Stimulated activated CD8-positive, alpha-beta memory T cell treated with anti-CD3 and anti-CD28 coated beads, Interleukin-12 subunit alpha, Interleukin-12 subunit beta, amount 100 ng/mL, for 4 hours (primary cell): ENCODE measurements around the gene DNAJC24.
"Not testable (repeated sequence)": the region's sequence is repeated elsewhere in the genome, so short reads cannot be mapped to it uniquely, and the experiment has no call there.

Source experiments
- DNase-seq: peaks from one replicate; pipeline ENCODE4 v3.0.0-alpha.2; 2020; ENCODE audit warnings: low read depth

The DNAJC24 gene, protein sequence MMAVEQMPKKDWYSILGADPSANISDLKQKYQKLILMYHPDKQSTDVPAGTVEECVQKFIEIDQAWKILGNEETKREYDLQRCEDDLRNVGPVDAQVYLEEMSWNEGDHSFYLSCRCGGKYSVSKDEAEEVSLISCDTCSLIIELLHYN

DNA sequence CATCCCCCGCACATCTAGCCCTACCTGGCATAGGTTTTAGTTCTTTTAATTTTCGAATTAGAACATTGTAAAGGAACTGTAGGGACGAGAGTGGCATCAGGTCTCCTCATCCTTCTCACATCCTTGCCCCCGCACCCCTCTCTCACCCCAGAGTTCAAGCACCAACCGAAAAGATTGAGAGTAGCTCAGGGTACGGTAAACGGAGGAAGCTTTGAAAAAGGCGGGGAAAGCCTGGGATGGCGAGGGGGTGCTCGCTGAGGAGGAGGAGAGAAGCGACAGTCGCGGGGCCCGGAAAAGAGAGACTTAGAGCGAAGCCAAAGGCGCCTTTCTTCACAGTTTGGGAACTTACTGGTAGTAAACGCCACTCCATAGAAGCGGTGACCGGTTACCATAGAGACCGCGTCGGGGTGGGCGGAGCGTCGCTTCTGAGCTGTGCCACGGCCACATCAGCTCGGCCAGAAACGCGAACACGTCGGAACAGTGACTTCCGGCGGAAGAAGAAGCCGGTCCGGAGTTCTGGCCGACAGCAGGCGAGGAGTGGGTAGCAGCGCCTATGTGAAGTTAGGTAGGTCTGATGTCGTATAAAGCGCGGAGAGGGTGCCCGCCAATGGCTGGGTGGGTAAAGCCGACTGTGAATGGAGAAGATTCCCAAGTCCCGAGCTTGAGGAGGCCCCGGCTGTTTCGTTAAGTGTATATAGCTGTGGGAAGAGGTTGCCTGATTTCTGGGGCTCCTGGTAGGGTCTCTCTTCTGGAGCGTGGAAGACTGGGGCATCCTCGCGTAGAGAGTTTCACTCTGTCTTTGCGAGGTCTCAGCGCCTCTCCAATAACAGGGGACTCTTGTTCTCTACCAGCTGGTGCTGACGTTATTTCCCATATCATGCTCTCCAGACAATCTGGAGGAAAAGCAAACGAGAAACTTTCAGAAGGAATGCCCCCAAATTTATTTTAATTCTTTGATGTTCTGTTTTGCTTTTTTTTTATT, at the start of gene DNAJC24, which contains the start of gene DCDC1:
TSS of gene DNAJC24 (plus strand) at position 513 of the 982 bp plus-strand sequence. CDS start 889 bp downstream, outside the sequence.
TSS of gene DCDC1 (minus strand) at position 392 of the 982 bp plus-strand sequence. CDS start 41,459 bp downstream, outside the sequence.
- peak; percentile 83 for DNase-seq

DNA sequence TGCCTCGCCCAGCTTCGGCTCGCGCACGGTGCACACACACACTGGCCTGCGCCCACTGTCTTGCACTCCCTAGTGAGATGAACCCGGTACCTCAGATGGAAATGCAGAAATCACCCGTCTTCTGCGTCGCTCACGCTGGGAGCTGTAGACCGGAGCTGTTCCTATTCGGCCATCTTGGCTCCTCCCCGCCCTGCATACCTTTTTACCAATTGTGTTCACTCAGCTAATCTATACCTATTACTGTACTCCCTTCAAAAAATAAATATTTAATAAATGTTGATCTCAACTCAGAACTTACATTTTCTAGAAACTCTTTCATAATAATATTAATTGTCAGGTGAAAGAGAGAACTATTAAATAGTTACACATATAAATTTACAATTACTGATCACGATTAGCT, 48.2 kb upstream of the DNAJC24 start:
- not testable (repeated sequence) for DNase-seq

DNA sequence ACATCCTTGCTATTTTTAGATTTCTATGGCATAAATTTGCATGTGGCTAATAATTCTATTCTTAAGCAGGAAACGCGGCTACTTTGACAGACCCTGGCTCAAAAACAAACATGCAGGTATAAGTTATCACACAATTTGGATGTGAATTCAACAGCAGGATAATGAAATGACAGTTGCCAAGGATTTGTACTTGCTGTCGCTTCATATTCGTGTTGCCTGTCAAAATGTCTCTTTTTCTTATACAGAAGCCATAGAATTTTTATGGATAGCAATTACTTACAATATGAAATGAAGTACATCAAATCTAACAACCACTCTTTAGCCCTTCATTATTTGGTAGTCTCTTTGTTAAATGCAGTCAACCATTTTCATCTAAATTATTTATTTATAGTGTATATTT, 46.5 kb upstream of the DNAJC24 start:
- DNase-seq = no peak

DNA sequence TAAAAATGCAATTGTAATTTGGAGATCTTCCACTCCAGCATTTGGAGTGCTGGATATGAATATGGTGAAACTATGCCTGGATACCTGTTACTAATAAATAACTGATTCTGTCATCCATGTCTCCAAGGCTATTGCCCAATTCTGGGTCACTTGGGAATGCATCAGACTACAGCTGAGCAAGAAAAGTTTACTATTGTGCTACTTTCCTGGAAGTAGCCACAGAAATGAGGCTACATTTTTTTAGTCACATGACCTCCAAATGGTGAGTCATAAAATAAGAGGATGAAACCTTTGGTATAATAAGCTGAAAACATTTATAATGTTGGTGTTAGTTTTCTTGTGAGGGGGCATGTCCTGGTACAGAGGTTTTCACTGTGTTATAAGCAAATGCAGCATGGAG, 44.5 kb upstream of the DNAJC24 start:
- no peak for DNase-seq

DNA sequence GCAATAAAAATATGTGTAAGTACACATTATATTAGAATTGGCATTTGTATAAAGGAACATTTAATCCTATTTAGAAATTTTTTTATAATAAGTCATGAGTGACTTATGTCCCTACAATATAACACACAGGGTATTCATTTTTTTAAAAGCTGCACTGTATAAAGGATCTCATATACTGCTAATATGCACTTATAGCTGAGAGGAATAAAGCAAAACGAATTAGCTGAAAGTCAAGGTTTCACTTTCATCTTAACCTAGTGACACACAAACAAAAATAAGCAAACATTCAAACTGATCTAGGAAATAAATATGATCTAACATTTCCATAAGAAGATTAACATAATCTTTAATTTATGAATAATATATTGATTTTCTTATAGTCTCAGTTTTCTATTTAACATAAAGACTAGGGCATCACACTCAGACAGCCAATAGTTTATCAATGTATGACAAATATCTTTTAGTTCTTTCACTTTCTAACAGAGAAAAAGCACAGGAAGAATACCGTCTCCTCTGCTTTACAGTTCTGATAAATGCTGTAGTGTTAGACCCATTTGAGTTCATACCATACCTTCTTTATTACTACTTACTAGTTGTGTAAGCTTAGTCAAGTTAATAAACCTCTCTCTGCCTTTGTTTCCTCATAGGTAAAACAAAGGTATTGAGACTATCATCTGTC, 43.1 kb upstream of the DNAJC24 start:
- no peak for DNase-seq

DNA sequence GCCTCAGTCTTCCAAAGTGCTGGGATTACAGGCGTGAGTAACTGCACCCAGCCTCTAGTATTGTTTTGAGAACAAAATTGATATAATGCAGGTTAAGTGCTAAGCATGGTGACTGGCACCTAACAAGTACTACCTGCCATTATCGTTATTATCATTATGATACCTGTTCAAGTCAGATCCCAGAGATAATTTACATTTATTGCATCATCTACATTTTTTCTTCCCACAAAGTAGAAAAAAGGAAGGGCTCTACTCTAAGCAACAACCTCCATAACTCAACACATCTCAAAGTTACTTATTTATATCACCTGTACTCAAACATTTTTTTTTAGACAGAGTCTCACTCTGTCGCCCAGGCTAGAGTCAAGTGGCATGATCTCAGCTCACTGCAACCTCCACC, 42.2 kb upstream of the DNAJC24 start:
- DNase-seq = no peak

DNA sequence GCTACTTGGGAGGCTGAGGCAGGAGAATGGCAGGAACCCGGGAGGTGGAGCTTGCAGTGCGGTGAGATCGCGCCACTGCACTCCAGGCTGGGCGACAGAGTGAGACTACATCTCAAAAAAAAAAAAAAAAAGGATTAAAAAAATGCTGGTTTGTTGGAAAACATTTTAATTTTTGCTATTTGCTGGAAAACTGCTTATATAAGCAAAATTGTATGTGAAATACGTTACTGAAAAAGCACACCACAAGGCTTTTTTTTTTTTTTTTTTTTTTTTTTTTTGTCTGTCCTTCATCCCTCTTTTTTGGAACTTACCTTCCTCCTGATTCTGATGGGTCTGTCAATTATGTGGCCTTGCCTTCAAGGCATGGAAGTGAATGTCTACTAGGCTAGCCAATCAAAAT, 41.0 kb upstream of the DNAJC24 start:
- DNase-seq = no peak

DNA sequence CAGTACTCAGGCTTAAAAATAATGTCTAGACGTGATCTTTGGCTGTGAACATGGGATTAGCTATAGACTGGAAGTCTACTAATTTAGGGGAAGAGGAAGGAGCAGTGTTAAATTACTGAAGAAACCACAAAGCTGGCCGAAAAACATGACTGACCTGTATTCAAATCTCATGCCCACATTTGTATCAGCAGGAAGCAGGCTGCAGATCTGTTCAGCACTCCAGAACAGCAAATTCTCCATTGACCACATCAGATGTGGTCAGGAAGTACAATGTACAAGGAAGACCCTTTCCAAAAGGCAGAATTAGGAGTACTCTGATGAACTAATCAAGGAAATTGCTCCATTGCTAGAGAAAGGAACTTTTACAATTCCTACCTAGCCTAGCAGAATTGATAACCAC, 31.9 kb upstream of the DNAJC24 start:
- no peak for DNase-seq

DNA sequence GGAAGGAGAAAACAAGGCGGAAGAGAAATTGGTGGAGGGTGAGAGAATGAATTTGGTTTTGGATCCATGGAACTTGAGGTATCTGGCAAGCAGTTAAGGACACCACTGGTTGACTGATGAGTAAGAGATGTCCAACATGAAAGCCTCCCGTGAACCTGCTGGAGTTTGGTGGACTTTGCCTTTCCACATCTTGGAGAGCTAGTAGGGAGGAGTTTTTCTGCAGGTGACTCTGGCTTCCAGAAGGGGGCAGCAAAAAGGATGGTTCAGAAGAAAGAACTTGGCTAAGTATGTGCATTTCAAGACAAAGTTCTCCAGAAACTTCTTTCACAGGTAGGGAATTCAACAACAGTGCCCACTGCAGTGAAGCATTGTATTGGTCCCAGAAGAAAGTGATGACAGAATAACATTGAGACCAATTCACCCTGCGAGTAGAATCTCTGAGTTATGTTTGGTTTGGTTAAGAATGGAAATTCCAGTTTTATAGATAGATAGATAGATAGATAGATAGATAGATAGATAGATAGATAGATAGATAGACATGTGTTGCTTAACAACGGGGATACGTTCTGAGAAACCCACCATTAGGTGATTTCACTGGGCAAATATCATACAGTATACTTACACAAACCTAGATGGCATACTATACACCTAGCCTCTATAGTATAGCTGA, 28.6 kb upstream of the DNAJC24 start:
- DNase-seq = no peak

DNA sequence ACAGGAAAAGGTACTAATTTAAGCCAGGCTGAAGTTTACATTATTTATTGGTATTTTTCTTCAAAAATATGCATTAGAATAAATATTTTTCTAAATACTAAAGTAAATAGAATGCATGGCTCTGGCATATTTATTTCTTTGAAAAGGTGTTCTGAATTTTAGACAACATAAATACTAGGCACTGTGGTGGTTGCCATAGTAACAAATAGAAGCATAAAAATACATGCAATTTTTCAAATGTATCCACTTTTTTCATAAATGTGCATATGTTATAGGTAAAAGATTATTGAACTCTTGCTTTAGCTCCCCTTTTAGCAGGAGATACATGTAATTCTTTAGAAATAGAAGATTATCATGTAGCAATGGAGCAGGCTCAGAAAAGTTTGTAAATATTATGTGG, 18.5 kb upstream of the DNAJC24 start:
- no peak for DNase-seq

DNA sequence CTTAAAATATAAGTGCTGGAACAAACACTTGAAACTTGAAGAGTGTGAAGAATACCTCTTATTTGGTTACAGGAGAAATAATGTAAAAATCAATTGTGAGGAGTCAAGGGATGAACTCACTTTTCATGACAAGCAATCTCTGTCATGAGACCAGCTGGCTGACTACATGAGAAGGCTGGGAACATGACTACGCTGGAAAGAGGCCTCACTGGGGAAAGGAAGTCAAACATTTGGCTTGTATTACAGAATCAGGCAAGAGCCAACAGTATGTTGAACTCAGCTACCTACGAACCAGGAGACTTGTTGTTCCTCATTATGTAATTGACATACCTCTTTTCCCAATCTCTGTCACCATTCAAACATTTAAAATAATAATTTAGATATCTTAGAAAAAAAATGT, 14.5 kb upstream of the DNAJC24 start:
- no peak for DNase-seq

DNA sequence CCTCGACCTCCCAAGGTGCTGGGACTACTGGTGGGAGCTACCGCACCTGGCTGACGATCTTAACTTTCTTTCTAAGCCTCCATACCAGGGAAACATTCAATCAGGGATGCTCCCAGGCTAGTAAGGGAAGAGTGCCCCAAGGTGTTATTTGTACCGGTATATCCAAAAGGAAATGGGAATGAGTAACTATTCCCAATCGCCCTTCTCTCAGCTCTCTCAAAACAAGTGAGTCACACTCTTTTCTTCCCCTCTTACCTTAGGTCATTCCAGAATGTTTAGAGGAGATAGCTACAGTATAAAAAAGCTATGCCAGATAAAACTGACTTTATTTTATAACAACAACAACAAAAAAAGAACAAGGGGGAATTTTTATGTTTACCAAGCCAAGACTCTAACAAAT, 13.8 kb upstream of the DNAJC24 start:
- DNase-seq = no peak

DNA sequence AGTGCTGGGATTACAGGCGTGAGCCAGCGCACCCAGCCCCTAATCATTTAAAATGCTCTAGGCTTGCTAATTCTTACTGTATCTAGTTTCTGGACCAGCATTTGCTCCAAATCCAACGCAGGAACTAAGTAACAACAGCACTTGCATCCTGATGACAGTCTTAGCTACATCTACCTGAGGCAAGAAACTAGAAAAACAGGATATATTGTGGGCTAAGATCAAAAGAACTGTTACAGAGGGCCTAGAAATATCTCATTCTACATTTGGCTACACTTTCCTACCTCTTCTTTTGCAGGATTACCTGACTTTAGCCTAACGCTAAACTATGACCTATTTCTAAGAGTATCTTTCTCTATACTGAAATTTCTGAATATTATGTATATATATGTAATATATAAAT, 7.9 kb upstream of the DNAJC24 start:
- DNase-seq = no peak

DNA sequence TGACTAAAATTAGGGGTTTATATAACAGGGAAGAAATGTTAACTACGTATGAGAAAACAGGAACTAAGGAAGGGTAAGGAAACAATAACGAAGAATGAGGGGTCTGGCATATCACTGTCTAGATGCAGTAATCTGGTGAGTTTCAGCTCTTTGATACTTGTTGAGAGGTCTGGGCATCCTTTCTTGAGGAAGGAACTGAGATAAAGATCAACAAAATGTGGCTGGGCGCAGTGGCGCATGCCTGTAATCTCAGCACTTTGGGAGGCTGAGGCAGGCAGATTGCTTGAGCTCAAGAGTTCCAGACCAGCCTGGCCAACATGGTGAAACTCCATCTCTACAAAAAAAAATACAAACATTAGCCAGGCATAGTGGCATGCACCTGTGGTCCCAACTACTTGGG, 2.9 kb upstream of the DNAJC24 start:
- no peak for DNase-seq

DNA sequence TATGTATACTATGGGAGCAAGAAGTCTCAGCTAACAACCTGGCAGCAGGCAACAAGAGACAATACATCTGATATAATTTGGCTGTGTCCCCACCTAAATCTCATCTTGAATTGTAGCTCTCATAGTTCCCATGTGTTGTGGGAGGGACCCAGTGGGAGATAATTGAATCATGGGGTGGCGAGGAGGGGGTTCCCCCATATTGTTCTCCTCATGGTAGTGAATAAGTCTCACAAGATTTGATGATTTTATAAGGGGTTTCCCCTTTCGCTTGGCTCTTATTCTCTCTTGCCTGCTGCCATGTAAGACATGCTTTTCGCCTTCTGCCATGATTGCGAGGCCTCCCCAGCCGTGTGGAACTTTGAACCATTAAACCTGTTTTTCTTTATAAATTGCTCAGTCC, 6.2 kb downstream of the DNAJC24 start:
- no peak for DNase-seq

DNA sequence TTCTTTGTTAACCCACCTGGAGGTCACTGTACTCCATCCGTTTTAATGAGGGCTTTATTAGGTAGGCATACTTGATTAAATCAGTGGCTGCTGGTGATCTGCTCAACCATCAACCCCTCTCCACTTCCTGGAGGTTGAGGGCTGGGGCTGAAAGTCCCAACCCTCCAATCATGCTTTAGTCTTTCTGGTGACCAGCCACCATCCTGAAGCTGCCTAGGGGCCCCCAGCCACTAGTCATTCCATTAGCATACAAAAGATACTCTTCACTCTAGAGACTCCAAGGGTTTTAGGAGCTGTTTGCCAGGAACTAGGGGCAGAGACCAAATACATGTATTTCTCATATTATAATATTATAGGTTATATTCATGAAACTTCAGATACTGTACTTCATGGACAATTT, 13.5 kb downstream of the DNAJC24 start:
- no peak for DNase-seq

DNA sequence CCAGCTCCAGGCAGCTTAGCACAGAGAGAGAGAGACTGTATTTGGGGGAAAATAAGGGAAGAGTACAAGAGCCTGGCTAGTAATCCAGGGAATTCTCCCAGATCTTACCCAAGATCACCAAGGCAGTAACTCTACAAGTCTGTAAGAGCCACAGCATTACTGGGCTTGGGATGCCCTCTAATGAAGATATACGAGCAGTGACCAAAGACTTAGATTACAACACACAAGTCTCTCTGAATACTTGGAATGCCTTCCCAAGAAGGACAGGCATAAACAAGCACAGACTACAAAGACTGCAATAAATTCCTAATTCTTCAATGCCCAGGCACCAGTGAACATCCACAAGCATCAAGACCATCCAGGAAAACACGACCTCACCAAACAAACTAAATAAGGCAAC, 17.7 kb downstream of the DNAJC24 start:
- DNase-seq = no peak

DNA sequence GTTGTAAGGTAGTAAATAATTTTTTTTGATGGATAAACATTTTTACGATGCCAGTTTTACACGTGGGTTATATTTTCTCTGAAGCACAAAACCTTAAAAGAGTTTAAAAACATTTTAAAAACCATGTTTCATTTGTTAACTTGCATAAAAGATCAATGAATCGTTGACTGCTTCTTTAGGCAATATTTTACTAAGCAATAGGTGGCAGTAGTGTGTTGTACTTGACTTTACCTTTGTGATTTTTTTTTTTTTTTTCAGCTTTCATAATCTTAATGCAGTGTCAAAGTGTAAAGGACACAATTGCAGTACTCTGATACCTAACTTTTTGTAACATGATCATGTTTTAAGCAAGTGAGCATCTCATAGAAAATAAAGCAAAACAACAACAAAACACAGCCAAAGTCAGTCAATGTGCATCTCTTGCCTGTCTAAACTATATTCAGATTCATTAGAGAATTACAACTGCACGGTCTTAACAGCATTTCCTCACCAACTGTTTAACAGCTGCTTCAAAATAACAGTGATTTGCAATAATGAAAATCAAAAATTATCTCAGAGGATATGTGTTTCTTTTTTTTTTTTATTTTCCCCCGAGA, 27.7 kb downstream of the DNAJC24 start:
- DNase-seq = no peak

DNA sequence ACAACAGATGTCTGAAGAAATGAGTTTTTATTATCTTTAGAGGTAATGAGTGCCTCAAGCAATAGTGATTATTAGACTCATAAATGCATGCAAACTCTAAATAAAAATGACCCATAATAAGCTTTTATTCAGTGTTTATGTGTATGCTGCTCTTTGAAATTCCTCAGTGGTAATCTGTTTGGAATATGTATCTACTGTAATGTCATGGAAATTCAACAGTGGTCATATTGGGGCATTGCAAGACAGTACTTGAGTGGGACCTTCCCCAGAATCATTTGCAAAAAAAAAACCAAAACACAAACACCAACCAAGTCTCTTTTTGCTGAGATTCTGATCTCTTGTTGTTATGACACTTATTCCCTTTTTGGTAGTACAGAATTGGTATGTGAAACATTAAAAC, 35.0 kb downstream of the DNAJC24 start:
- DNase-seq = no peak

DNA sequence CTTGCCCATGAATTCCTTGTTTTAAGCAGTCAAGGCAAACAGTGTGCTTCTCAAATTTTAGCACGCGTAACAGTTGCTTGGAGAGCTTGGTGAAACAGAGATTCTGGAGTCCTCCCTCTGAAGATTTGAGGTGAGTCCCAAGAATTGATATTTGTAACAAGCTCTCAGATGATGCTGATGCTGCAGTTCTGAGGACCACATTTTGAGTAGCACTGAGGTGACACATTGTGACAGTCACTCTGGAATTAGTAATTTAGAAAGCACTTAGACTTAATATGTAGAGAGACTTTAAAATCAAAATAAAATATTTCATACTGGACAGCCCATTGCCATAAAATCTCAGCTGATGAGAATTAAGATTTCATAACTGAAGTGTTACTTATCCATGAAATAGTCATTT, 38.5 kb downstream of the DNAJC24 start:
- no peak for DNase-seq

DNA sequence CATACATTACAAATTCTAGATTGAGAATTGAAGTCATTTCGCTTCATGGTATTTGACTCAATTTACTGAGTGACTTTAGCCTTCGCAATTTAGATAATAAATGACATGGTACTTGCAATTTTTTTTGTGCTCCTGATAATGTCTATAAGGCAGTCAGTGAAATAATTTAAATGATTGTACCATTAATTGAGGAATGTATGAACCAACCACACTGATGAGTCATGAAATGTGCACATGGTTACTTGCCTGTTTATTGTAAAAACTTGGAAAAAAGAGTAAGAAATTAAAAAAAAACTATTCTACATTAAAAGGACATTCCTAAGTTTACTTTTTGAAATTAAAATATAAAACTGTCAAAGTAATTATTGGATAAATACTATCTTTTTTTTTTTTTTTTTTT, 43.3 kb downstream of the DNAJC24 start:
- DNase-seq = no peak

DNA sequence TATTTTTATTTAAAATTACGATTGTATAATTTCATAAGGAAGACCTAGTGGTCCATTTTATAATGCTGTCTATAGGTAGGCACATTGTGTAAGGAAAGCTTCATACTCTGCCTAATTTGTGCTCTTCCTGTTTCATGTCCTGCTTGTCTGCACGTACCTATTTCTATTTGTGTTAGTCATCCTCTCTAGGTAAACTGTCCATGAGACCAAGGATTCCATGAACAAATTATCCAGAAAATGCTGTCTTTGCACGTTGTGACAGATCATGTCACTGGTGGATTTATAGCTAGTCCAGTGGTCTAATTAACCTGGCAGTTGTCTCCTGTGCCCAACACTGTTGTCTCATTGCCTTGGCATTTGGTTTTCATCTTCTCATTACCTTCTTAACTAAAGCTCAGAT, 44.7 kb downstream of the DNAJC24 start:
- no peak for DNase-seq
